ENCODE results near the gene MAGEB1. TPM values are rescaled to one million over a fixed set of nuclear protein-coding genes. Genes with fewer than 3 reads are reported as not detected.

Gene MAGEB1
- total RNA-seq, 2 donors from 2014 or later, result 0.18 to 0.33 TPM

DNA sequence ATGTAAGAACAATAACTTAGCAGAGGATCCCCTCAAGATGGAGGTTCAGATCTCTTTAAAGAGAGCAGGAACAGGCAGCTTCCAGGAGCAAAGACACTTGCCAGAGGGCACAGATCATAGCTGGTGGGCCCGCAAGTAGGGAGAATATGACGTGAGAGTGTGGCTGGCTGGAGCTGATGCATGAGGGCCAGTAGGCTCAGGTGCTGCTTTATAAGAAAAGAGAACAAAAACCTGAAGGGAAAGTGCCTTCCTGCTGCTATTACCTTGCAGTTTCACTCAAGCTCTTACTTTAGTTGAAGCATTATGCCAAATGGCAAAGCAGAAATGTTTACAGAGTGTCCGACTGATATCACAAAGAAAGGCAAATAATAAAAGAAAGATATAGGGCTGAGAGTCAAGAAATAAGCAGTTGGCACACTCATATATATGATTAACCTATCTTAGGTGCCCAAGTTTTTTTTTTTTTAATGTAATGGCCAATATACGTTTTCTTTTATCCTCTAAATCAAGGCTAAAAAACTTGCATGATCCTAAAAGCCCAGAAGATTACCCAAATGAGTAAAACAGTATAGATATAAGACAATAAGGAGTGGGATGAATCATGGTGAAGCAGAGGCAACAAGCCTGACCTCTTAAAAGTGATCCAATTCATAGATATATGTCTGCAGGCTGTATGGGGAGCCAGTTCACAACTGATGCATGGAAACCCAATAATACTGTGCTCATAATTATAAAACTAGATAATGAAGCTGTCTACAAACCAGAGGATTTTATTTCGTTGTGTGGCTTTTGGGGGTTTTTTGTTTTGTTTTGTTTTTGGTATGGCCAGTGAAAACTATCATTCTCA is 49.7 kb downstream of the MAGEB1 start:
- no peaks in the 10 kb centered on the region for H3K27me3 Mint-ChIP-seq (ENCODE audit: insufficient read depth)
- TF ChIP-seq, protein P1, sequence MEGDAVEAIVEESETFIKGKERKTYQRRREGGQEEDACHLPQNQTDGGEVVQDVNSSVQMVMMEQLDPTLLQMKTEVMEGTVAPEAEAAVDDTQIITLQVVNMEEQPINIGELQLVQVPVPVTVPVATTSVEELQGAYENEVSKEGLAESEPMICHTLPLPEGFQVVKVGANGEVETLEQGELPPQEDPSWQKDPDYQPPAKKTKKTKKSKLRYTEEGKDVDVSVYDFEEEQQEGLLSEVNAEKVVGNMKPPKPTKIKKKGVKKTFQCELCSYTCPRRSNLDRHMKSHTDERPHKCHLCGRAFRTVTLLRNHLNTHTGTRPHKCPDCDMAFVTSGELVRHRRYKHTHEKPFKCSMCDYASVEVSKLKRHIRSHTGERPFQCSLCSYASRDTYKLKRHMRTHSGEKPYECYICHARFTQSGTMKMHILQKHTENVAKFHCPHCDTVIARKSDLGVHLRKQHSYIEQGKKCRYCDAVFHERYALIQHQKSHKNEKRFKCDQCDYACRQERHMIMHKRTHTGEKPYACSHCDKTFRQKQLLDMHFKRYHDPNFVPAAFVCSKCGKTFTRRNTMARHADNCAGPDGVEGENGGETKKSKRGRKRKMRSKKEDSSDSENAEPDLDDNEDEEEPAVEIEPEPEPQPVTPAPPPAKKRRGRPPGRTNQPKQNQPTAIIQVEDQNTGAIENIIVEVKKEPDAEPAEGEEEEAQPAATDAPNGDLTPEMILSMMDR (conservative IDR thresholded peaks at IDR 0.05), result no peak
- DNase-seq, result no peak
- peaks cover 26% of the 10 kb centered on the region for H3K9me3 Mint-ChIP-seq
- H3K27ac Mint-ChIP-seq, result no peak overlapping the region
- peaks cover 6% of the 10 kb centered on the region for H3K36me3 Mint-ChIP-seq (ENCODE audit: low read depth)
- no peaks in the 10 kb centered on the region for H3K4me1 ChIP-seq (ENCODE audit: control insufficient read depth, insufficient read depth, low read length)
- no peak overlapping the region for H3K27ac ChIP-seq (ENCODE audit: low read depth, low read length)
- no peak overlapping the region for H3K9ac ChIP-seq (ENCODE audit: extremely low read depth, low read length, poor library complexity, severe bottlenecking)
- no peaks in the 10 kb centered on the region for H3K27me3 ChIP-seq (ENCODE audit: control insufficient read depth, insufficient read depth, low read length, poor library complexity, severe bottlenecking)
- H3K9me3 ChIP-seq (ENCODE audit: control insufficient read depth, low read length), result peaks cover 5% of the 10 kb centered on the region
- H3K4me1 Mint-ChIP-seq, result peaks cover 20% of the 10 kb centered on the region
- no peaks in the 10 kb centered on the region for H3K36me3 ChIP-seq (ENCODE audit: control insufficient read depth, insufficient read depth, low read length)
- H3K4me3 ChIP-seq (ENCODE audit: low read length), result no peak overlapping the region
- 96 to 100% methylated on average over 1 to 2 of the region's 5 CpGs for WGBS, 2 experiments (ENCODE audit: insufficient coverage in 1 of 2, insufficient read length in 1 of 2)
- H3K4me3 Mint-ChIP-seq, result no peak overlapping the region

DNA sequence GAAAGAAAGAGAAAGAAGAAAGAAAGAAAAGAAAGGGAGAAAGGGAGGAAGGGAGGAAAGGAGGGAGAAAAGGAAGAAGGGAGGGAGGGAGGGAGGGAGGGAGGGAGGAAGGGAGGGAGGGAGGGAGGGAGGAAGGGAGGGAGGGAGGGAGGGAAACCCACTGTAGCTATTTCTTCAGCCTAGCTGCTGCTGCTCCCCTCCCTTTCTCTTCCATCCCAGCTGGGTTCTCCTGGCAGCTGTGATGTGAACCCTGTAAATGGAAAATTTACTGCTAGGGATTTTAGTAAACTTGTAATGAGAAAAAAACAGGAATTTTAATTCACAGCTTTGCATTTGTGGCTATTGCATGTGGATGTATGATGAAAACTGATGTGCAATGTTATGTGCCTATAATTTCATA is 54.3 kb downstream of the MAGEB1 start:
- Mint-ChIP-seq H3K36me3 (ENCODE audit: low read depth) (peaks cover 11% of the 10 kb centered on the region), H3K4me3 (no peak overlapping the region), H3K9me3 (no peaks in the 10 kb centered on the region), H3K27me3 (ENCODE audit: insufficient read depth) (no peaks in the 10 kb centered on the region), H3K4me1 (peaks cover 38% of the 10 kb centered on the region), H3K27ac (no peak overlapping the region)
- Histone ChIP-seq H3K9me3 (ENCODE audit: control insufficient read depth, low read length) (no peaks in the 10 kb centered on the region), H3K9ac (ENCODE audit: extremely low read depth, low read length, poor library complexity, severe bottlenecking) (no peak overlapping the region), H3K27me3 (ENCODE audit: control insufficient read depth, insufficient read depth, low read length, poor library complexity, severe bottlenecking) (no peaks in the 10 kb centered on the region), H3K4me1 (ENCODE audit: control insufficient read depth, insufficient read depth, low read length) (no peaks in the 10 kb centered on the region), H3K36me3 (ENCODE audit: control insufficient read depth, insufficient read depth, low read length) (peaks cover 9% of the 10 kb centered on the region), H3K4me3 (ENCODE audit: low read length) (no peak overlapping the region), H3K27ac (ENCODE audit: low read depth, low read length) (no peak overlapping the region)
- TF ChIP-seq, protein P1 (conservative IDR thresholded peaks at IDR 0.05), result no peak
- no peak for DNase-seq

Other genes starting within 250 kb of the MAGEB1 start
- gene MAGEB2, start 31.6 kb upstream of the MAGEB1 start, total RNA-seq, result not detected
- gene MAGEB3, start 16.5 kb upstream of the MAGEB1 start, total RNA-seq, result not detected
- gene MAGEB4, start 5.1 kb upstream of the MAGEB1 start, total RNA-seq, result not detected
- gene NR0B1, start 62.2 kb downstream of the MAGEB1 start, total RNA-seq, result 10 to 100 TPM in 1 of 2 donors, 1 to 10 TPM in 1; 9.6 to 15.2 TPM

Measured in endodermal cell (in vitro differentiated cells).